Stimulated activated naive B cell treated with anti-CD40 and anti-IgM and Interleukin-4, amounts not matched to agents 10 μg/mL and 1 μg/mL and 100 μg/mL, for 72 hours (primary cell): ENCODE data around the gene CFP.
"Not testable (repeated sequence)": the region's sequence is repeated elsewhere in the genome, so short reads cannot be mapped to it uniquely, and the experiment has no call there.

Experiments used
- ATAC-seq, 2 donors: fragments of 150-1000 bp; cut with Tn5 transposase; replicated peaks; 2 replicates each; pipeline ENCODE4 v1.10.0; 2021; ENCODE audit warnings: moderate library complexity in 1 of 2
- DNase-seq: peaks from one replicate; pipeline ENCODE4 v3.0.0; 2021
- H3K27ac Mint-ChIP-seq: one replicate; pipeline ENCODE4 v1.8.0; 2022; ENCODE audit warnings: mild to moderate bottlenecking, mixed read lengths
- H3K27me3 Mint-ChIP-seq, 2 donors: one replicate each; pipeline ENCODE4 v1.8.0; 2022; ENCODE audit warnings: mixed read lengths in 2 of 2
- H3K36me3 Mint-ChIP-seq, 2 donors: one replicate each; pipeline ENCODE4 v1.8.0; 2022; ENCODE audit warnings: mixed read lengths in 2 of 2, mild to moderate bottlenecking in 1 of 2
- H3K4me1 Mint-ChIP-seq, 2 donors: one replicate each; pipeline ENCODE4 v1.8.0; 2022; ENCODE audit warnings: mixed read lengths in 2 of 2, mild to moderate bottlenecking in 1 of 2
- H3K4me3 Mint-ChIP-seq, 2 donors: one replicate each; pipeline ENCODE4 v1.8.0; 2022; ENCODE audit warnings: mild to moderate bottlenecking in 2 of 2, mixed read lengths in 2 of 2, moderate library complexity in 1 of 2
- H3K9me3 Mint-ChIP-seq, 2 donors: one replicate each; pipeline ENCODE4 v1.8.0; 2022; ENCODE audit warnings: mixed read lengths in 2 of 2, mild to moderate bottlenecking in 1 of 2

The CFP gene

DNA sequence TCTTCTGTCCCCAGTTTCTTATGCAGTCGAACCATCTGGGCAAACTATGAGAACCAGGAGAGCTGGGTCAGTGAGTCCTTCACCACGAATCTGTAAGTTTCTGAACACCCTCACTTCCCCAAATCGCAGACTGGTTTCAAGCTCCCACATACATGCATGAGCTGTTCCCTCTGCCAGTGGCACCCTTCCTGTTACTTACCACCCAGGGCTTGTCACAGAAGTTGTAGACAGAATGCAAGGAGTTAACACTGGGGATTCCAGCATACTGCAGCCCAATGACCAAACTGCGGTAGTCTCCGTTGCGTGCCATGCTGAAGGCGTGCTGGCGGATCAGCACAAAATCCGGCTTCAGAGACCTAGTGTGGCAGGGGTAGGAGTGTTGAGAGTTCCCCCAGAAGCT, 24.7 kb downstream of the CFP start:
- Mint-ChIP-seq H3K27me3 (peaks cover 4 to 7% of the 10 kb centered on the region in 2 donors), H3K9me3 (peaks cover 0 to 8% of the 10 kb centered on the region in 2 donors), H3K4me3 (no peak overlapping the region), H3K36me3 (no peaks in the 10 kb centered on the region), H3K4me1 (peaks cover 4 to 9% of the 10 kb centered on the region in 2 donors), H3K27ac (no peak overlapping the region)
- ATAC-seq, result peak; percentile 52 to 57
- no peak for DNase-seq

DNA sequence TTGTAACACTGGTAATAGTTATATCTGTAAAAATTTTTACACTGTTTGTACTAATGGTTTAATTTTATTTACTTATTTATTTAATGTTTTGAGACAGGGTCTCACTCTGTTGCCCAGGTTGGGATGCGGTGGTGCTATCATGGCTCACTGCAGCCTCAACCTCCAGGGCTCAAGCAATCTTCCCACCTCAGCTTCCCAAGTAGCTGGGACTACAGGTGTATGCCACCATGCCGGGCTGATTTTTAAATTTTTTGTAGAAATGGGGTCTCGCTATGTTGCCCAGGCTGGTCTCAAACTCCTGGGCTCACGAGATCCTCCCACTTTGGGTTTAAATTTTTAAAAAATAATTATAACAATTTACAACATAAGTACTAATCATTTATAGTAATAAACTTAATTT, 26.6 kb downstream of the CFP start:
- not testable (repeated sequence) for H3K36me3 Mint-ChIP-seq, ATAC-seq, H3K27ac Mint-ChIP-seq, H3K4me3 Mint-ChIP-seq, H3K27me3 Mint-ChIP-seq, H3K4me1 Mint-ChIP-seq, DNase-seq
- peaks cover 0 to 14% of the 10 kb centered on the region in 2 donors for H3K9me3 Mint-ChIP-seq

DNA sequence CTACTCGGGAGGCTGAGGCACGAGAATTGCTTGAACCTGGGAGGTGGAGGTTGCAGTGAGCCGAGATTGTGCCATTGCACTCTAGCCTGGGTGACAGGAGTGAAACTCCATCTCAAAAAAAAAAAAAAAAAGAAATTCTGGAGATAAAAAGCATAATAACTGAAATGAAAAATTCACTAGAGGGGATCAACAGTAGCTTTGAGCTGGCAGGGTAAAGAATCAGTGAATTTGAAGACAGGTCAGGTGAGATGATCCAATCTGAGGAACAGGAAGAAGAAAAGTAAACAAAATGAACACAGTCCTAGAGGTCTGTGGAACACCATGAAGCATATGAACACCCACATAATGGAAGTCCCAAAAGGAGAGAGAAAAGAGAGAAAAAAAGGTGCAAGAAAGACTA, 32.5 kb downstream of the CFP start:
- H3K36me3 Mint-ChIP-seq, result peaks cover 0 to 4% of the 10 kb centered on the region in 2 donors
- peaks cover 5 to 22% of the 10 kb centered on the region in 2 donors for H3K9me3 Mint-ChIP-seq
- DNase-seq, result no peak
- H3K4me1 Mint-ChIP-seq, result no peaks in the 10 kb centered on the region
- no peak for ATAC-seq
- no peaks in the 10 kb centered on the region for H3K27me3 Mint-ChIP-seq
- H3K4me3 Mint-ChIP-seq, result no peak overlapping the region
- H3K27ac Mint-ChIP-seq, result no peak overlapping the region

DNA sequence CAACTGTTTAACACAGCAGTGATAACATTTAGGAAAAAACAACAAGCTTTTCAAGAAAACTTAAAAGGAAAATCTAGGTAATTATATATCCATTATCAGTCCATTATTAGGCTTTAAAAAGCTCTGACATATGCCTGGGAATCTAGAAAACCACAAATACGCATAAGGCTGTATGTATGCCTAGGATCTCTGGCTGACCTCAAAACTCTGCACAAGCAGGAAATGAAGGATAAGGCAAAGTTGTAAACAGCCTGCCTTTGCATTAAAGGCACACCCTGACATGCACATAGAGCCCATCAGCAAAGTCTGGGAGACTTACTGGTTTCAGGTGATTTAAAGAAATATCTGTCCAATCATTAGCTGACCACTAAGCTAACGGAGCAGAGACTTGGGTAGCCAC, 33.5 kb downstream of the CFP start:
- no peaks in the 10 kb centered on the region for H3K4me1 Mint-ChIP-seq
- DNase-seq (no peak), ATAC-seq (no peak)
- H3K27ac Mint-ChIP-seq, result no peak overlapping the region
- H3K9me3 Mint-ChIP-seq, result peaks cover 5 to 22% of the 10 kb centered on the region in 2 donors
- no peaks in the 10 kb centered on the region for H3K27me3 Mint-ChIP-seq
- no peak overlapping the region for H3K4me3 Mint-ChIP-seq
- peaks cover 0 to 4% of the 10 kb centered on the region in 2 donors for H3K36me3 Mint-ChIP-seq

DNA sequence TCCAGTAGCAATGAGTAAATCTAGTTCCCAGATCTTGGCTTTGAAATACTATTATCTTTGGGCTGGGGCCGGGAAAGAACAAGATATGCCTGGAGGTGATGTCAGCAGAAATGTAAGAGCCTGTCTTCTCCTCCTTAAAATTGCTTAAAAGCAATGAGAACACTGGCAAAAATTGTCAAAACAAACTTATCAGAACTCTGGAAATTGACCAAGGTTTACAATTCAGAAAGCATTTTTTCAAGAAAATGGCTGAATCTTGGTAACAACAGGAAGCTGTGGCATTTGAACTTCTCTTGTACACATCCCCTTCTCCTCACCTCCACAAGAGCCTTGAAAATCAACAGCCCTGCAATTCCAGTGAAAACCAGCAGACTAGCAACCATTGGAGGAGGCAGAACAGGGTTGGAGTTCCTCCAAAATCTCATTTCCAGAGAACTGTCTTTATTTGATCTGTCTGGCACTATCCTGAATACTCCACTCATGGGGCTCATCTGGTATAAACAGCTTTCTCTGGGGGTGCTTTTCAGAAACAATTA, 33.9 kb downstream of the CFP start:
- no peak for DNase-seq
- Mint-ChIP-seq H3K4me1 (no peaks in the 10 kb centered on the region), H3K27ac (no peak overlapping the region), H3K27me3 (no peaks in the 10 kb centered on the region), H3K9me3 (peaks cover 5 to 20% of the 10 kb centered on the region in 2 donors), H3K4me3 (no peak overlapping the region), H3K36me3 (peaks cover 0 to 4% of the 10 kb centered on the region in 2 donors)
- ATAC-seq, result no peak

DNA sequence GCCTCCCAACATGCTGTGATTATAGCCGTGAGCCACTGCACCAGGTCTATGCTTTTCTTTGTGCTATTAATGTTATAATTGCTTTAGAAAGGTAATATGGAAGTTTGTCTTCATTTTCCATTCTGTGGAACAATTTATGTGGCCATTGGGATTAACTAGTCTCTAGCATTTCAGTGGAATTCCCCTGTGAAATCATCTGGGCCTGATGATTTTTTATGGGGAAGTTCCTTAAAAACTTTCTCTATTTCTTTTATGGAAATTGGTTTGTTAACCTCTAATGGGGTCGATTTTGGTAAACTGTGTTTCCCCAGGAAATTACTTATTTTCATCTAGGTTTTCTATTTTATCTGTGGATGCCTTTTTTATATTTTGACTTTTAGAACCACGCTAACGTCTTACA, 36.2 kb downstream of the CFP start:
- no peak for DNase-seq
- no peak for ATAC-seq
- Mint-ChIP-seq H3K36me3 (peaks cover 0 to 4% of the 10 kb centered on the region in 2 donors), H3K4me3 (no peak overlapping the region), H3K9me3 (peaks cover 5 to 9% of the 10 kb centered on the region in 2 donors), H3K27ac (no peak overlapping the region), H3K4me1 (no peaks in the 10 kb centered on the region), H3K27me3 (no peaks in the 10 kb centered on the region)

DNA sequence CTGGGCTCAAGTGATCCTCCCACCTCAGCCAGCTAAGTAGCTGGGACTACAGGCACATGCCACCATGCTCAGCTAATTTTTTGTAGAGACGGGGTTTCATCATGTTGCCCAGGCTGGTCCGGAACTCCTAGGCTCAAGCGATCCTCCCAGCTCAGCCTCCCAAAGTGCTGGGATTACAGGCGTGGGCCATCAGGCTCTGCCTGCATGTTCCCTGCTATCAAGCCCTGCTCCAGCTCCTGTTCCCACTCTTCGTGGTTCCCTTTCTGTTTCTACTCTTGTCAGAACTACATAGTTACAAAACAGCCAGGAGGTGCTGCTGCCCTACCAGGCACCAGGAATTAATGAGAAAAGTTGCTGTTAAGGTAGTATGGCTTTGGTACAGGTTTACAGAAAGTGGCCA, 38.7 kb downstream of the CFP start:
- DNase-seq (no peak), ATAC-seq (no peak)
- H3K36me3 Mint-ChIP-seq, result no peaks in the 10 kb centered on the region
- H3K27ac Mint-ChIP-seq, result no peak overlapping the region
- H3K4me3 Mint-ChIP-seq, result no peak overlapping the region
- H3K9me3 Mint-ChIP-seq, result no peaks in the 10 kb centered on the region
- H3K27me3 Mint-ChIP-seq, result peaks cover 0 to under 1% of the 10 kb centered on the region in 2 donors
- no peaks in the 10 kb centered on the region for H3K4me1 Mint-ChIP-seq

DNA sequence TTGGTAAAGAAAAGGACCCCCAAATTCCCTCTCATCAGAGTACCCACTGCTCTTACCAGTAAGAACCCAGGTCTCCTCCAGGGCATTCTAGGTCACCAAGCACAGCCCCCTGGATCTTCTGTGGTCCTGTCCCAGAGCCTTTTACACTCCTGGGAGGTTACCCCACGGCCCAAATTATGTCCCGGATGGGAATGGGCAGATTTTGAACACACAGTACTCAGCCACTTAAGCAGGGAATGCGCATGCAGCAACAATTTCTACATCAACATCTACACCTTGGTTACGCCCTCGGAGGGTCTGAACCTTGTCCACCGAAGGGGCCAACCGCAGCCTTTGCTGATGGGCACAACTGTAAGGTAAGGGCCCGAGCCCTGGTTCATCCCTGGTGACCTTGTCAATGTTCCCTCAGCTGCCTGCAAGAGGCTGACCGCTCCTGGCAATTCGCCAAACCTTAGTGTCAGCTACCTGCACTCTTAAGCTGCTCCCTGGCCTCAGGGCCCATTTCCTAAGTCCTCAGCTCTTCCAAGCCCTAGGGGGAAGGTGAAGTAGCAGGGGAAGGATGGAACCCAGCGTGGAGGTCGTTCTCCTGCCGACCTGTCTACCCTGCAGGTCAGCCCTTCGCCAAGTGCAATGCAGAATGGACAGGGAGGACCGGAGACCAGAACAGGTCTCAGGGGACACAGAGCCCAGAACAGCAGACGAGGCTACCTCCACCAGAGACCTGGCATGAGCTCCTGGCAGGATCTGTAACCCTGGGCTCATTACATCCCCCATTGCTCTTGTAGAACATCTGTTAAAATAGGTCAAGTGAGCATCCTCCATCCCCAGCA, 41.6 kb downstream of the CFP start:
- no peak for DNase-seq
- no peak overlapping the region for H3K27ac Mint-ChIP-seq
- H3K27me3 Mint-ChIP-seq, result peaks cover 0 to 10% of the 10 kb centered on the region in 2 donors
- H3K9me3 Mint-ChIP-seq, result no peaks in the 10 kb centered on the region
- H3K4me3 Mint-ChIP-seq, result no peak overlapping the region
- peaks cover 6 to 9% of the 10 kb centered on the region in 2 donors for H3K4me1 Mint-ChIP-seq
- ATAC-seq, result no peak
- peaks cover 1 to 6% of the 10 kb centered on the region in 2 donors for H3K36me3 Mint-ChIP-seq

DNA sequence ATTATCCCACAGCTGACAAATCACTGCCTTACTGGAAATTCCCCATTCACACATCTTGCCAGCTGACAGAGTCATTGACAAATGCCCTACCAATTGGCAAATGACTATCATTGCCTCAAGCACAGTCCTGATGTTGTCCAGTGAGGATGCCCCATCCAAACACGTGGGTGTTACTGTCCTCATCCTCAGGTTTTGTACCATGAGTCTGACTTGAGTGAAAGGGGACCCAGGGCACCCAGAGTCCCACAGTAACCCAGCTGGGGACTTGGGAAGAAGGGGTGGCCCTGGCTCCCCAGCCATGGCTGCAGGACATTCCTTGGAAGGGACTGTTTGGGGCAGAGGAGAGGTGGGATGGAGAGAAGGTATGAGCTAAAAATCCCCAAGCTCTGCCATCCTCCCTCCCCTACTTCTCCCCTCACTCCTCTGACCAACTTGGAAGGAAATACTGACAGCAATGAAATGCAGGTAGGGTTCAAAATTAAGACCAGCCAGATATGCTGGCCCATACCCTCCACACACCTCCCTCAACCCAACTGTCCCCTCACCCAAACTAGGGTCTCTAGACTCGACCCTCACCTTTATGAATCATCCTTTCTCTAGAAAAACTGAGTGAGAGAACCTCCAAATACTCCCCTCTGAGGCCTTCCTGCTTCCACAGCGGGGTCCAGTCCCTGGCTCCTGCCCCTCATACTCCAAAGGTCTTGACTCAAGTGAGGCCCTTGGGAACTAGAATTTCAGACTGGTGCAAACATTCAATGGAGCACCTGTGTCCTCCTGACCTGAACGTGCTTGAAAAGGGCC, 42.4 kb downstream of the CFP start:
- H3K36me3 Mint-ChIP-seq, result peaks cover 1 to 6% of the 10 kb centered on the region in 2 donors
- no peak for ATAC-seq
- H3K9me3 Mint-ChIP-seq, result no peaks in the 10 kb centered on the region
- no peak overlapping the region for H3K4me3 Mint-ChIP-seq
- peaks cover 0 to 10% of the 10 kb centered on the region in 2 donors for H3K27me3 Mint-ChIP-seq
- no peak overlapping the region for H3K27ac Mint-ChIP-seq
- peaks cover 9 to 13% of the 10 kb centered on the region in 2 donors for H3K4me1 Mint-ChIP-seq
- no peak for DNase-seq

DNA sequence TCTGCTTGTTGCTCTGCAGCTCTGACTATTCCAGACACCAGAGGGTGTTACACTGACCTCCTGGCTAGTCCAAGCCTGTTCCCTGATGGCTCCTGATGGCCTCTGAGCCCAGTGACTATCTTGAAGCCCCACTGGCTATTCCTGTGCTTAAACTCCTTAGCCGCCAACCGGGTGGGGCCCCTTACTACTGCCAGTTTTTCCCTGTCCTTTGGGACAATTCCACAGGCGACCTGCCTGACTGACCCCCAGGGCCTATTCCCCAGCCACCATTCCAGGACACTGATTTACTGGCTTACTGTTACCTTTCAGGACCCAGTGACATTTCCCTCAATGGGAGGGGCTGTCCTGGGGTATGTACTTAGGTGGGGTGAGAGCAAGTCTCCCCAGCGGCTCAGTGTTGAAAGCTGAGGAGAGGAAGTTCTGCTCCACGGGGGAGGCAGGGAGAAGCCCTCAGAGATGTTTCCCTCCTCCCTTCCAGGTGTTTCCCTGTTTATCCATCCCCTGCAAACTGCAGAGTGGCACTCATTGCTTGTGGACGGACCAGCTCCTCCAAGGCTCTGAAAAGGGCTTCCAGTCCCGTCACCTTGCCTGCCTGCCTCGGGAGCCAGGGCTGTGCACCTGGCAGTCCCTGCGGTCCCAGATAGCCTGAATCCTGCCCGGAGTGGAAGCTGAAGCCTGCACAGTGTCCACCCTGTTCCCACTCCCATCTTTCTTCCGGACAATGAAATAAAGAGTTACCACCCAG, 43.5 kb downstream of the CFP start:
- DNase-seq, result no peak
- Mint-ChIP-seq H3K9me3 (no peaks in the 10 kb centered on the region), H3K27me3 (peaks cover 0 to 10% of the 10 kb centered on the region in 2 donors), H3K4me1 (peaks cover 14 to 21% of the 10 kb centered on the region in 2 donors), H3K27ac (no peak overlapping the region), H3K36me3 (peaks cover 1 to 6% of the 10 kb centered on the region in 2 donors), H3K4me3 (no peak overlapping the region)
- ATAC-seq, result no peak

DNA sequence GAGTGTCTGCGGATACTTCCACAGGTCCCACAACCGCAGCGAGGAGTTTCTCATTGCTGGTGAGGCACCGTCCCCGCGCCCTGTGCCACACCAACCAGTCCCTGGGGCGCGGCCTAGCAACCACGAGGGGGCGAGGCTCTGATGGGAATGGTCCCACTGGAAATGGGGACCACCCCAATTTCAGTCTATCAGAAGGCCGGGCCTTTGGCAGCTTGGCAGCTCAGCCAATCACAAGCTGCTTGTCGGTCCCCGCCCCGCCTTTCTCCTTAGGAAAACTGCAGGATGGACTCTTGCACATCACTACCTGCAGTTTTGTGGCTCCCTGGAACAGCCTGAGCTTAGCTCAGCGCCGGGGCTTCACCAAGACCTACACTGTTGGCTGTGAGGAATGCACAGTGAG, 44.5 kb downstream of the CFP start:
- ATAC-seq (no peak), DNase-seq (no peak)
- Mint-ChIP-seq H3K27ac (no peak overlapping the region), H3K27me3 (peaks cover 0 to 10% of the 10 kb centered on the region in 2 donors), H3K4me1 (peaks cover 14 to 21% of the 10 kb centered on the region in 2 donors), H3K36me3 (peaks cover 1 to 6% of the 10 kb centered on the region in 2 donors), H3K9me3 (no peaks in the 10 kb centered on the region), H3K4me3 (no peak overlapping the region)

DNA sequence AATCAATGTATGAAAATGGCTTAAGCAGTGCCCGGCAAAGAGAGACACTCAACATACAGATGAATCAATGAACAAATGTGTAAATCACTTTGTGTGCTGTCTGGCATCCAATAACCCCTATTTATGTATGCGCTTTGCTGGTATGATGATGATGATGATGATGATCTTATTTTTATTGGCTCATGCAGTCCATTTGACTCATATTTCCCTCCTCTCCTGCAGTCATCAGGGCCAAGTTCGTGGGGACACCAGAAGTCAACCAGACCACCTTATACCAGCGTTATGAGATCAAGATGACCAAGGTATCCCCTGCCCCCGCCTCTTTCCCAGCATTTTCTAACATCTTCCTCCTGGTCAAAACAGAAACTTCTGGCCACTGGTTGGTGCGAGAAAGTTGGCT, 45.0 kb downstream of the CFP start:
- DNase-seq (no peak), ATAC-seq (no peak)
- no peak overlapping the region for H3K4me3 Mint-ChIP-seq
- peaks cover 14 to 21% of the 10 kb centered on the region in 2 donors for H3K4me1 Mint-ChIP-seq
- H3K27me3 Mint-ChIP-seq, result peaks cover under 1 to 13% of the 10 kb centered on the region in 2 donors
- peaks cover 1 to 6% of the 10 kb centered on the region in 2 donors for H3K36me3 Mint-ChIP-seq
- H3K27ac Mint-ChIP-seq, result no peak overlapping the region
- H3K9me3 Mint-ChIP-seq, result no peaks in the 10 kb centered on the region

DNA sequence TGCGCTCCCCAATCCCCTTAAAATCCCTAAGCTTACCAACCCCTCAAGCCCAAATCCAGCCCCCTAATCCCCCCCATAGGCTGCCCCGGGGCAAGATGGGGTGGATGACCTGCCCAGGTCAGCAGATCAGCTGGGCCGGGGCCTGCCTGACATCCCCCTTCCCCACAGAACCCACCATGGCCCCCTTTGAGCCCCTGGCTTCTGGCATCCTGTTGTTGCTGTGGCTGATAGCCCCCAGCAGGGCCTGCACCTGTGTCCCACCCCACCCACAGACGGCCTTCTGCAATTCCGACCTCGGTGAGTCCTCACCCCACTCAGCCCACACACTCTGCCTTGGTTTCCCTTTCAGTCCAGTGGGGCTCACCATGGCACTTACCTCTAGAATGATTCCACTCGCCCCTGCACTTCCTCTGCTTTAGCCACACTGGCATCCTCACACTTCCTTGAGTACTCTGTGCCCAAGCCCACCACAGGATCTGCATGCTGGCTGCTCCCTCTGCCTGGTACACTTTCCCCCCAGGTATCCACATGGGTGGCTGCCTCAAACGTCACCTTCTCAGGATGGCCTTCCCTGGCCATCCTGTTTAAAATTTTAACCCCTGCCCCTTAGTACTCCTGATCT, 46.4 kb downstream of the CFP start:
- ATAC-seq (no peak), DNase-seq (no peak)
- Mint-ChIP-seq H3K9me3 (no peaks in the 10 kb centered on the region), H3K4me1 (peaks cover 17 to 25% of the 10 kb centered on the region in 2 donors), H3K27ac (no peak overlapping the region), H3K36me3 (peaks cover 1 to 6% of the 10 kb centered on the region in 2 donors), H3K4me3 (peak overlapping the region; percentile 12 to 75), H3K27me3 (peaks cover 9 to 24% of the 10 kb centered on the region in 2 donors)
